A673 (cell line): ENCODE results near the gene CMC4.

Experiments used
- EZH2 ChIP-seq: fragments of 200-600 bp; sonication (generic); IDR thresholded peaks from 2 replicates; pipeline ENCODE4 v1.6.1; 2017; ENCODE audit warnings: borderline replicate concordance, low read depth, mild to moderate bottlenecking, mixed read lengths, antibody characterized with exemption, low read length; ENCODE audit not compliant: poor library complexity, severe bottlenecking
- TF ChIP-seq, protein P1 (sequence below): fragments of 300-800, 200-600 bp; sonication (generic); conservative IDR thresholded peaks from 2 replicates; pipeline ENCODE4 v1.5.1; 2017; ENCODE audit warnings: low read depth, mild to moderate bottlenecking, antibody characterized with exemption, low read length, moderate library complexity, mixed read lengths

- TF ChIP-seq, protein P1, sequence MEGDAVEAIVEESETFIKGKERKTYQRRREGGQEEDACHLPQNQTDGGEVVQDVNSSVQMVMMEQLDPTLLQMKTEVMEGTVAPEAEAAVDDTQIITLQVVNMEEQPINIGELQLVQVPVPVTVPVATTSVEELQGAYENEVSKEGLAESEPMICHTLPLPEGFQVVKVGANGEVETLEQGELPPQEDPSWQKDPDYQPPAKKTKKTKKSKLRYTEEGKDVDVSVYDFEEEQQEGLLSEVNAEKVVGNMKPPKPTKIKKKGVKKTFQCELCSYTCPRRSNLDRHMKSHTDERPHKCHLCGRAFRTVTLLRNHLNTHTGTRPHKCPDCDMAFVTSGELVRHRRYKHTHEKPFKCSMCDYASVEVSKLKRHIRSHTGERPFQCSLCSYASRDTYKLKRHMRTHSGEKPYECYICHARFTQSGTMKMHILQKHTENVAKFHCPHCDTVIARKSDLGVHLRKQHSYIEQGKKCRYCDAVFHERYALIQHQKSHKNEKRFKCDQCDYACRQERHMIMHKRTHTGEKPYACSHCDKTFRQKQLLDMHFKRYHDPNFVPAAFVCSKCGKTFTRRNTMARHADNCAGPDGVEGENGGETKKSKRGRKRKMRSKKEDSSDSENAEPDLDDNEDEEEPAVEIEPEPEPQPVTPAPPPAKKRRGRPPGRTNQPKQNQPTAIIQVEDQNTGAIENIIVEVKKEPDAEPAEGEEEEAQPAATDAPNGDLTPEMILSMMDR: no peak
- no peak for TF ChIP-seq EZH2
Measured at GRCh38 chrX:155054255-155054654, 16.7 kb downstream of the CMC4 start.
